ENCODE data around the gene IP6K1. TPM values are rescaled to one million over a fixed set of nuclear protein-coding genes. Genes with fewer than 3 reads are reported as not detected.

Gene IP6K1
- total RNA-seq, 1 donor from 2014 or later, result 39.5 TPM

GRCh38 chr3:49804141-49805041 is 18.0 kb upstream of the IP6K1 start:
- peak overlapping the region; percentile 91 for H3K4me3 ChIP-seq
- no peaks in the 10 kb centered on the region for H3K9me3 ChIP-seq
- no peak for TF ChIP-seq CTCF (IDR thresholded peaks at IDR 0.05)
- peaks cover 2% of the 10 kb centered on the region for H3K36me3 ChIP-seq
- no peak for ATAC-seq
- H3K4me1 ChIP-seq, result peaks cover 49% of the 10 kb centered on the region
- DNase-seq, result no peak
- intact Hi-C loops (cut with DNase I), result loop anchor here (5.0 kb wide), 1 partner anchor 33 kb away; no protein-coding TSS in a partner anchor
- peak overlapping the region; percentile 87 for H3K27ac ChIP-seq
- no peaks in the 10 kb centered on the region for H3K27me3 ChIP-seq

- intact Hi-C loops (cut with DNase I), result loop anchor here (5.0 kb wide), 1 partner anchor 34 kb away; no protein-coding TSS in a partner anchor
- Histone ChIP-seq H3K4me1 (peaks cover 49% of the 10 kb centered on the region), H3K4me3 (peak overlapping the region; percentile 91), H3K36me3 (no peaks in the 10 kb centered on the region), H3K27ac (peak overlapping the region; percentile 87), H3K27me3 (no peaks in the 10 kb centered on the region), H3K9me3 (no peaks in the 10 kb centered on the region)
- ATAC-seq (no peak), DNase-seq (no peak)
- TF ChIP-seq CTCF (IDR thresholded peaks at IDR 0.05), result no peak
Measured at GRCh38 chr3:49803465-49804140, 17.3 kb upstream of the IP6K1 start.

GRCh38 chr3:49802719-49803464 is 16.6 kb upstream of the IP6K1 start, which contains the start of gene INKA1:
Gene INKA1 (plus strand): TSS chr3:49803261. CDS start chr3:49803393, 132 bp downstream.
- Histone ChIP-seq H3K36me3 (no peaks in the 10 kb centered on the region), H3K4me1 (peaks cover 42% of the 10 kb centered on the region), H3K4me3 (peak within 1 kb of the TSS; percentile 91), H3K9me3 (no peaks in the 10 kb centered on the region), H3K27me3 (no peaks in the 10 kb centered on the region), H3K27ac (peak within 1 kb of the TSS; percentile 87)
- peak; percentile 95 for DNase-seq
- ATAC-seq, result peak; percentile 90
- peak; percentile 6 for TF ChIP-seq CTCF (IDR thresholded peaks at IDR 0.05)
- intact Hi-C loops (cut with DNase I), result loop anchor here (5.0 kb wide), 1 partner anchor 34 kb away; no protein-coding TSS in a partner anchor

- Histone ChIP-seq H3K27me3 (no peaks in the 10 kb centered on the region), H3K9me3 (no peaks in the 10 kb centered on the region), H3K27ac (no peak overlapping the region), H3K4me1 (peaks cover 25% of the 10 kb centered on the region), H3K36me3 (no peaks in the 10 kb centered on the region), H3K4me3 (no peak overlapping the region)
- intact Hi-C loops (cut with DNase I), result loop anchor here (5.0 kb wide), 1 partner anchor 36 kb away; no protein-coding TSS in a partner anchor
- DNase-seq (no peak), ATAC-seq (no peak)
- TF ChIP-seq CTCF (IDR thresholded peaks at IDR 0.05), result no peak
Measured at GRCh38 chr3:49801160-49801559, 14.8 kb upstream of the IP6K1 start.

- no peak within 1 kb of the TSS for H3K27ac ChIP-seq
- ATAC-seq, result no peak
- no peaks in the 10 kb centered on the region for H3K27me3 ChIP-seq
- peaks cover 11% of the 10 kb centered on the region for H3K4me1 ChIP-seq
- no peak for TF ChIP-seq CTCF (IDR thresholded peaks at IDR 0.05)
- no peaks in the 10 kb centered on the region for H3K9me3 ChIP-seq
- H3K36me3 ChIP-seq, result no peaks in the 10 kb centered on the region
- DNase-seq, result no peak
- intact Hi-C loops (cut with DNase I), result loop anchor here (5.0 to 10.0 kb wide), 2 partner anchors 38 to 115 kb away; no protein-coding TSS in a partner anchor
- H3K4me3 ChIP-seq, result no peak within 1 kb of the TSS
Measured at GRCh38 chr3:49799761-49800160, 13.4 kb upstream of the IP6K1 start, which contains the start of gene CDHR4. Gene CDHR4 (minus strand): TSS chr3:49799873. CDS start chr3:49799812, 61 bp downstream.

All from upper lobe of right lung (tissue), 1 donor.